GM10248 (cell line): ENCODE data around the gene EPHA7.
A peak's percentile ranks its signal among the peaks of the same experiment; 100 is the strongest.

ENCODE experiments used
- CTCF ChIA-PET: fragments of 300-600 bp; sonication (Branson Sonifier 250); formaldehyde crosslinking; extraction: SDS; loops from one replicate; lab custom pipeline; 2021; ENCODE audit warnings: antibody characterized with exemption; lab: Yijun Ruan, JAX
- POLR2A ChIA-PET: fragments of 350-650 bp; sonication (Branson Sonifier 250); formaldehyde crosslinking; extraction: SDS; loops from one replicate; lab custom pipeline; 2020; ENCODE audit warnings: antibody characterized with exemption; lab: Yijun Ruan, JAX
- DNase-seq: peaks from one replicate; pipeline ENCODE4 v3.0.0; 2012; ENCODE audit errors: extremely low spot score
- TF ChIP-seq, protein P1 (sequence below): IDR thresholded peaks from 2 replicates; pipeline ENCODE4 v1.5.1; 2012; ENCODE audit warnings: mild to moderate bottlenecking, low read depth; ENCODE audit errors: extremely low read depth, missing control alignments, control extremely low read depth

The EPHA7 gene

DNA sequence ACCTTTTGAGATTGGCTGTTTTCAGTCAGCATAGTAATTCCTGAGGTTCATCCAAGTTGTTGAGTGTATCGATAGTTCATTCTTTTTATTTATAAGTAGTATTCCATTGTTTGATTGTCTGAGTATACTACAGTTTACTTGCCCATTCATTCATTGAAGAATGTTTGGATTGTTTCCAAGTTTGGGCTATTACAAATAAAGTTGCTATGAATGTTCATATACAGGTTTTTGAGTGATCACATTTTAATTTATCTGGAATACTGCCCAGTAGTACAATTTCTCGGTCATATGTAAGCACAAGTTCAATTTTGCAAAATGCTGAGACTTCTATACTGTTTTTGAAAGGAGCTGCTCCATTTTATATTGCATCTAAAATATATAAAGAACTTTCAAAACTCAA is 14.2 kb upstream of the EPHA7 start:
- CTCF ChIA-PET: interaction anchor here (1.4 kb wide), 1 partner anchor 9 kb away, joined by 5 read pairs; no protein-coding TSS in a partner anchor
- POLR2A ChIA-PET: no interaction called here
- TF ChIP-seq, protein P1, sequence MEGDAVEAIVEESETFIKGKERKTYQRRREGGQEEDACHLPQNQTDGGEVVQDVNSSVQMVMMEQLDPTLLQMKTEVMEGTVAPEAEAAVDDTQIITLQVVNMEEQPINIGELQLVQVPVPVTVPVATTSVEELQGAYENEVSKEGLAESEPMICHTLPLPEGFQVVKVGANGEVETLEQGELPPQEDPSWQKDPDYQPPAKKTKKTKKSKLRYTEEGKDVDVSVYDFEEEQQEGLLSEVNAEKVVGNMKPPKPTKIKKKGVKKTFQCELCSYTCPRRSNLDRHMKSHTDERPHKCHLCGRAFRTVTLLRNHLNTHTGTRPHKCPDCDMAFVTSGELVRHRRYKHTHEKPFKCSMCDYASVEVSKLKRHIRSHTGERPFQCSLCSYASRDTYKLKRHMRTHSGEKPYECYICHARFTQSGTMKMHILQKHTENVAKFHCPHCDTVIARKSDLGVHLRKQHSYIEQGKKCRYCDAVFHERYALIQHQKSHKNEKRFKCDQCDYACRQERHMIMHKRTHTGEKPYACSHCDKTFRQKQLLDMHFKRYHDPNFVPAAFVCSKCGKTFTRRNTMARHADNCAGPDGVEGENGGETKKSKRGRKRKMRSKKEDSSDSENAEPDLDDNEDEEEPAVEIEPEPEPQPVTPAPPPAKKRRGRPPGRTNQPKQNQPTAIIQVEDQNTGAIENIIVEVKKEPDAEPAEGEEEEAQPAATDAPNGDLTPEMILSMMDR: no peak
- no peak for DNase-seq

DNA sequence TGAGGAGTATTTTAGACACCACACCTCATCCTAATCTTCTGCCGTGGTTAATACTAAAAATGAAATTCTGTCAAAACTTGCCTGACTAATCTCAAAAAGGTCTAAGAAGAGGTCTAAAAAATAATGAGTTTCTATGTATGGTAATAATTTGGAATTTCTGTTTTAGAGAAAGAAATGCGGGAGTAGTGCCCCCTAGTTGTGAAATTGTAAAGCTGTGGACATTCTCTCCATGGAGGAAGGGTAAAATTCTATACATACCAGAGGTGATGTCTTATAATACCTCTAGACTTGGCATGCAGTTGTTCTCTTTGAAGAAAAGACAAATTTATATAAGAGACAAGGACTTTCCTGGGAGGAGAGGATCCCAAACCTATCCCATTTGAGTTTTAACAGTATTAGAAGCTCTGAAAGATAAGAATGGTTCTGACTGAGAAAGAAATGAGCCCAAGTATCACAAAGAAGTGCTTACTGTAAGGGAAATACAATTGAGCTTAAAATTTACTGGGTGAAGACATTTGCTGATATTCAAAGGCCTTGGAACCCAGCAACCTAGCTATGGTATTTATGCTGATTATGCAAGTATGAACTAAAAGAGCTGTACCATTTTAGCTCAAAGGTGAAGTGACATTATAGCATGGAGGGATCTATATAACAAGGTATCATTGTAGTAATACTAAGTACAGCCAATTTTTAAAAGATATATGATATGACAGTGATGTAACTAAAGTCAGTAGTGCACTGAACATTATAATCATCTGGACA is 5.1 kb upstream of the EPHA7 start:
- TF ChIP-seq, protein P1: peak; percentile 19
- POLR2A ChIA-PET: no interaction called here
- no peak for DNase-seq
- CTCF ChIA-PET: interaction anchor here (1.0 to 2.3 kb wide), 9 partner anchors 10 to 1666 kb away, joined by 3 to 12 read pairs (median 5); no protein-coding TSS in a partner anchor

DNA sequence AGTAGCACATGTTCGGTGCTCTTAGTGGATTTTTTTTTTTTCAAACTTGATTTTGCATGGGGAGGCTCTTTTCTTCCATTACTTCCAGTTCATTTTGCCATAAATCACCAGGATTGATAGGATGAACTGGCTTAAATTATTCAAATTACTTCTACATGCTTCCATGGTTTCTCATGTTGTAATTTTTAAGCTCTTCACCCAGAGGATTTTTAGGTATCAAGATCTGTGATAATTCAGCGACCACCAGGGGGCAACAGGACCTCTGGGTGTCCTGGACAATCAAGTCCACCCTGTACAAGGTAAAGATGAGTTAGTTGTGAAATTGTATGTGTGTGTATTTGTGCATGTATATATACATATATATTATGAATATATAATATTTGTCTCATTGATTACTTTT is 4.2 kb upstream of the EPHA7 start:
- CTCF ChIA-PET: interaction anchor here (0.7 to 2.3 kb wide), 11 partner anchors 9 to 1667 kb away, joined by 3 to 12 read pairs (median 3); no protein-coding TSS in a partner anchor
- POLR2A ChIA-PET: no interaction called here
- no peak for DNase-seq
- TF ChIP-seq, protein P1: peak; percentile 46

DNA sequence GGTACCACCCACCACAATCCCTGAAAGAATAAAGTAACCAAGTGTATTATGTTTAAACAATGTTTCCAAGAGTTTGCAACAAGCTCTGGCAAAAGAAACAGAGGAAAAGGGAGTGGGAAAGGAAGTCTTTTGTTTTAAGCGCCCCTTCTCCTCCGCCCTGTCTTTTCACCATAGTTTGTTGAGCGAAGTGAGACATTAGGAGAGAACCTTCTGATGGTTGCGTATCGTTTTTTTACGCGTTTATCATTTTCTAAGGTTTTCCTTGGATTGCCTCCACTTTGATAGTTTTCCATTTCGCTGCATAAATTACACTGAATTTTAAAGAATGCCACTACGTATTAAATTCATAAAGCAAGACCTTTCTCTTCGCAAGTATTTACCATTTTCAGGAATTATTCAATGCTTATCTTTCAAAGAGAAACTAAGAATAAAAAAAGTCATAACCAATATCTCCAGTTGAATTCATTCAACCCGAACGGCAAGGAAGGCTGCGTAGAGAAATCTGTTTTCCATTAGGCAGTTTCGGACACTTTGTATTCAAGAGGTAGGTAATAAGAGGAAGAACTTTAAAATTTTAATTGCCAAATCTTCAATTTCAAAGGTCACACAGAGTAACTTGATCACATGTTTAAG is 920 bp upstream of the EPHA7 start:
- ChIA-PET POLR2A (no interaction called here), CTCF (interaction anchor here (1.1 to 1.2 kb wide), 2 partner anchors 11 to 383 kb away, joined by 3 read pairs; no protein-coding TSS in a partner anchor)
- DNase-seq: no peak
- TF ChIP-seq, protein P1: no peak

DNA sequence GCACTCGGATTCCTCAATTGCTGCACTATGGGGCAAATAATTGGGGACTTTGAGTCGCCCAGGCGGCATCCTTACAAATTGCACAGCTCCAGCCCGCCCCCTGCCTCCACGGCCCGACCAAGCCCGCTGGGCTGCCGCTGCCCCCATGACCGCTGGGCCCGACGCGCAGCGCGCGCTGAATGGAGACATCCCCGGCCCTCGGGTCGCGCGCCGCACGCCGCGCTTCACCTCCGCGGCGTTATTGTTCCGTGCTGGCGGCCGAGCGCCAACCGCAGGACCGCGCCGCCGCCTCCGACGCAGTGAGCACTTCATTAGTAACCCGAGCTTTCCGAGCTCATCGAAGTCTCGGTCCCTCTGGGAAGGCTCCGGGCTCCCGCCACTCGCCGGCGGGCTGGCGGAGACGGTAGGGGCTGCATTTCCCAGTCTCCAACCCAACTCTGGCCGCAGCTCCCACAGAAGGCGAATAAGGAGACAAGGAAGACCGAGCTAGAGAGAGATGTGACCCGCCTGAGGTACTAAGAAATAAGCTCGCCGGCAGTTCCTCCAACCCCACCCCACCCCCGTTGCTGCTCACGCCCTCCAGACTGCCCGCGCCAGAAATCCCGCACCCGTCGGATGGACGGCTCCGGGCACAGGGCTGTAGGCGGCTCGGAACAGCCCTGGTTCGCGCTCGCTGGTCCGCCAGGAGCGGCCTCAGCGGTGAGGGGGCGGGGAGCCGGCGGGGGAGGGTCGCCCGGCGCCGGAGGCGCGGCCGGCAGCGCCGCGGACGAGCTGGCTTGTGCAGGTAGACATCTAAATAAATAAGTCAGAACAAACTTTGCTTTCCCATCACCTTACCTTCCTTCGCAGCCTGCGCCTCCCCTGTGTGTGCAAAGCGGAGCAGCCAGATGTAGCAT is 703 bp downstream of the EPHA7 start:
- DNase-seq: peak; percentile 23
- ChIA-PET CTCF (interaction anchor here (1.1 to 1.2 kb wide), 2 partner anchors 9 to 382 kb away, joined by 3 read pairs; no protein-coding TSS in a partner anchor), POLR2A (no interaction called here)
- TF ChIP-seq, protein P1: no peak

DNA sequence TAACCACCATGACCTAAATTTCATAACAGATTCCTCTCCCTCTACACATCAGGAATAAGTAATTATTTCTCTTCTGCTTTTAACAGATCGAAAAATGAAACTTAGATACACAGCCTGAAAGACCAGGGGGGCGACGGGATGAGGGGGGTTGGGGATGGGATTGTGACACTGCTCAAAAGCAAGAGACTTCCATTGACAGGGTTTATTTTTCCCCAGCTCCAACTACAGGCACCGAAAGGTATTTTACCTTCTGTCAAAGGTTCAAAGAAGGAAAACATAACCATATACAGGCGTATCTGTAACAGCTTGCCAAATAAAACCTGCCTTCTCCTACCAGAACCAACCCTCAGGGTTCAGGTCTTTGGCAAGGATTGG is 1.3 kb downstream of the EPHA7 start:
- TF ChIP-seq, protein P1: no peak
- ChIA-PET CTCF (no interaction called here), POLR2A (no interaction called here)
- peak; percentile 13 for DNase-seq
